Transverse colon (tissue), 4 donors: ENCODE measurements around the gene ABCC10.

Source experiments
- POLR2AphosphoS5 ChIP-seq, 3 donors: sonication (generic); formaldehyde crosslinking; IDR thresholded peaks; one replicate each; pipeline ENCODE4 v1.6.1; 2016; ENCODE audit warnings: antibody characterized with exemption in 3 of 3
- TF ChIP-seq, protein P1 (sequence below), 5 experiments: fragments of 200-600 bp in 3 of 5; fragments of 450-650 bp in 2 of 5; sonication (generic) in 3 of 5; IDR thresholded peaks; 1 replicate in 2 of 5; 2 replicates in 3 of 5; pipeline ENCODE4 v1.5.1; 2016 to 2017; ENCODE audit warnings: antibody characterized with exemption in 5 of 5, inconsistent platforms in 3 of 5, mild to moderate bottlenecking in 2 of 5, moderate library complexity in 1 of 5

- TF ChIP-seq, protein P1, sequence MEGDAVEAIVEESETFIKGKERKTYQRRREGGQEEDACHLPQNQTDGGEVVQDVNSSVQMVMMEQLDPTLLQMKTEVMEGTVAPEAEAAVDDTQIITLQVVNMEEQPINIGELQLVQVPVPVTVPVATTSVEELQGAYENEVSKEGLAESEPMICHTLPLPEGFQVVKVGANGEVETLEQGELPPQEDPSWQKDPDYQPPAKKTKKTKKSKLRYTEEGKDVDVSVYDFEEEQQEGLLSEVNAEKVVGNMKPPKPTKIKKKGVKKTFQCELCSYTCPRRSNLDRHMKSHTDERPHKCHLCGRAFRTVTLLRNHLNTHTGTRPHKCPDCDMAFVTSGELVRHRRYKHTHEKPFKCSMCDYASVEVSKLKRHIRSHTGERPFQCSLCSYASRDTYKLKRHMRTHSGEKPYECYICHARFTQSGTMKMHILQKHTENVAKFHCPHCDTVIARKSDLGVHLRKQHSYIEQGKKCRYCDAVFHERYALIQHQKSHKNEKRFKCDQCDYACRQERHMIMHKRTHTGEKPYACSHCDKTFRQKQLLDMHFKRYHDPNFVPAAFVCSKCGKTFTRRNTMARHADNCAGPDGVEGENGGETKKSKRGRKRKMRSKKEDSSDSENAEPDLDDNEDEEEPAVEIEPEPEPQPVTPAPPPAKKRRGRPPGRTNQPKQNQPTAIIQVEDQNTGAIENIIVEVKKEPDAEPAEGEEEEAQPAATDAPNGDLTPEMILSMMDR (IDR thresholded peaks at IDR 0.05), result no peak
- TF ChIP-seq POLR2AphosphoS5 (IDR thresholded peaks at IDR 0.05), result no peak
Measured at GRCh38 chr6:43481591-43482236, 54.4 kb downstream of the ABCC10 start.
